Stomach (tissue), 9 donors: Measurements from ENCODE around the gene MYL9. TPM values are rescaled to one million over a fixed set of nuclear protein-coding genes. Genes with fewer than 3 reads are reported as not detected.

Experiments used
- DNase-seq, 2 donors: peaks; one replicate each; pipeline versions ENCODE4 v3.0.0 to v3.0.0-alpha.2; 2013 to 2019
- H3K27ac ChIP-seq, 5 donors: fragments of 200-600 bp in 4 of 5; sonication (generic) in 4 of 5; one replicate each; pipeline ENCODE4 v1.5.1; 2013 to 2019; ENCODE audit warnings: mild to moderate bottlenecking in 1 of 5, moderate library complexity in 1 of 5
- H3K27me3 ChIP-seq, 3 donors: fragments of 200-600 bp; sonication (generic); one replicate each; pipeline ENCODE4 v1.5.1; 2017 to 2019; ENCODE audit warnings: mixed run types in 1 of 3
- H3K36me3 ChIP-seq, 4 donors: fragments of 200-600 bp; sonication (generic); 1 replicate in 3 of 4; 2 replicates in 1 of 4; pipeline ENCODE4 v1.5.1; 2016 to 2019
- H3K4me1 ChIP-seq, 4 donors: fragments of 200-600 bp; sonication (generic); one replicate each; pipeline ENCODE4 v1.5.1; 2016 to 2019
- H3K4me3 ChIP-seq, 4 donors: fragments of 200-600 bp; sonication (generic) in 3 of 4; one replicate each; pipeline ENCODE4 v1.5.1; 2016 to 2019; ENCODE audit warnings: mild to moderate bottlenecking in 1 of 4
- H3K9me3 ChIP-seq, 4 donors: fragments of 200-600 bp; sonication (generic); one replicate each; pipeline ENCODE4 v1.5.1; 2016 to 2019
- EP300 ChIP-seq: sonication (generic); formaldehyde crosslinking; IDR thresholded peaks from one replicate; pipeline ENCODE4 v1.6.1; 2017; ENCODE audit warnings: antibody characterized with exemption
- POLR2A ChIP-seq, 4 donors: fragments of 450-650 bp; IDR thresholded peaks; one replicate each; pipeline ENCODE4 v1.6.1; 2016; ENCODE audit warnings: antibody characterized with exemption in 4 of 4, control low read depth in 2 of 4, mild to moderate bottlenecking in 1 of 4, moderate library complexity in 1 of 4
- POLR2AphosphoS5 ChIP-seq, 3 donors: sonication (generic); formaldehyde crosslinking; IDR thresholded peaks; one replicate each; pipeline ENCODE4 v1.6.1; 2016; ENCODE audit warnings: antibody characterized with exemption in 3 of 3
- WGBS, 5 donors: extraction: QIAGEN DNeasy Blood & Tissue Kit in 3 of 5; methylation state at CpG; one replicate each; pipeline versions ENCODE4 v1.1.5 to v1.1.7; 2013 to 2018; 5-methylcytosine and 5-hydroxymethylcytosine counted together
- intact Hi-C: fragments of 100-400 bp; cut with DNase I; formaldehyde crosslinking; loops from one replicate; pipeline ENCODE4 v1.15.1; 2023; ENCODE audit warnings: low total_unique reads
- polyA plus RNA-seq, 3 donors: library from polyadenylated mRNA; stranded (reverse); fragments of 200-250 nt; gene quantifications; one replicate each; pipeline ENCODE4 v1.2.3, GENCODE V29; 2013
- total RNA-seq, 5 donors: library from RNA; depleted of rRNA; stranded (reverse); fragments of >200 nt; gene quantifications; one replicate each; pipeline versions ENCODE4 v1.1.0 to v1.2.3, GENCODE V29; 2014 to 2016
- TF ChIP-seq, protein P1 (sequence below), 7 experiments: fragments of 450-650 bp in 4 of 7; fragments of 200-600 bp in 3 of 7; sonication (generic) in 3 of 7; IDR thresholded peaks; one replicate each; pipeline ENCODE4 v1.5.1; 2016 to 2019; ENCODE audit warnings: antibody characterized with exemption in 7 of 7, control low read depth in 2 of 7, mild to moderate bottlenecking in 1 of 7
- donor health status: healthy with polysubstance abuse.
- donor health status: Bipolar disorder and iron deficiency.
- donor health status: healthy.

The MYL9 gene
- total and polyA plus RNA-seq, 8 donors: 33.0 to 941 (median 223) TPM

- Histone ChIP-seq H3K27me3 (no peaks in the 10 kb centered on the region), H3K27ac (no peak overlapping the region), H3K9me3 (no peaks in the 10 kb centered on the region), H3K4me1 (no peaks in the 10 kb centered on the region), H3K4me3 (no peak overlapping the region), H3K36me3 (peaks cover 15 to 71% (median 49%) of the 10 kb centered on the region in 4 donors)
- no peak for DNase-seq
- 77 to 87% (median 84%) methylated on average over 4 of the region's 4 CpGs for WGBS, 5 donors
- TF ChIP-seq, protein P1, sequence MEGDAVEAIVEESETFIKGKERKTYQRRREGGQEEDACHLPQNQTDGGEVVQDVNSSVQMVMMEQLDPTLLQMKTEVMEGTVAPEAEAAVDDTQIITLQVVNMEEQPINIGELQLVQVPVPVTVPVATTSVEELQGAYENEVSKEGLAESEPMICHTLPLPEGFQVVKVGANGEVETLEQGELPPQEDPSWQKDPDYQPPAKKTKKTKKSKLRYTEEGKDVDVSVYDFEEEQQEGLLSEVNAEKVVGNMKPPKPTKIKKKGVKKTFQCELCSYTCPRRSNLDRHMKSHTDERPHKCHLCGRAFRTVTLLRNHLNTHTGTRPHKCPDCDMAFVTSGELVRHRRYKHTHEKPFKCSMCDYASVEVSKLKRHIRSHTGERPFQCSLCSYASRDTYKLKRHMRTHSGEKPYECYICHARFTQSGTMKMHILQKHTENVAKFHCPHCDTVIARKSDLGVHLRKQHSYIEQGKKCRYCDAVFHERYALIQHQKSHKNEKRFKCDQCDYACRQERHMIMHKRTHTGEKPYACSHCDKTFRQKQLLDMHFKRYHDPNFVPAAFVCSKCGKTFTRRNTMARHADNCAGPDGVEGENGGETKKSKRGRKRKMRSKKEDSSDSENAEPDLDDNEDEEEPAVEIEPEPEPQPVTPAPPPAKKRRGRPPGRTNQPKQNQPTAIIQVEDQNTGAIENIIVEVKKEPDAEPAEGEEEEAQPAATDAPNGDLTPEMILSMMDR (IDR thresholded peaks at IDR 0.05): no peak
- TF ChIP-seq EP300 (no peak), POLR2A (IDR thresholded peaks at IDR 0.05) (no peak), POLR2AphosphoS5 (IDR thresholded peaks at IDR 0.05) (no peak)
- intact Hi-C loops: no loop called here
Measured at GRCh38 chr20:36582322-36582721, 41.0 kb downstream of the MYL9 start.

- Histone ChIP-seq H3K9me3 (no peaks in the 10 kb centered on the region), H3K27ac (no peak overlapping the region), H3K4me3 (no peak overlapping the region), H3K27me3 (no peaks in the 10 kb centered on the region), H3K4me1 (no peaks in the 10 kb centered on the region), H3K36me3 (peaks cover 15 to 71% (median 49%) of the 10 kb centered on the region in 4 donors)
- intact Hi-C loops: no loop called here
- no peak for DNase-seq
- no peak for TF ChIP-seq POLR2AphosphoS5 (IDR thresholded peaks at IDR 0.05)
- no peak for TF ChIP-seq EP300
- TF ChIP-seq POLR2A (IDR thresholded peaks at IDR 0.05): no peak
- TF ChIP-seq, protein P1 (IDR thresholded peaks at IDR 0.05): no peak
- WGBS, 5 donors: 89 to 97% (median 93%) methylated on average over 4 of the region's 4 CpGs
Measured at GRCh38 chr20:36582821-36583220, 41.5 kb downstream of the MYL9 start.

GRCh38 chr20:36584018-36584481 lies 42.7 kb downstream of the MYL9 start:
- no peak for DNase-seq
- Histone ChIP-seq H3K9me3 (no peaks in the 10 kb centered on the region), H3K36me3 (peaks cover 11 to 71% (median 49%) of the 10 kb centered on the region in 4 donors), H3K4me1 (no peaks in the 10 kb centered on the region), H3K27ac (no peak overlapping the region), H3K4me3 (no peak overlapping the region), H3K27me3 (no peaks in the 10 kb centered on the region)
- WGBS, 5 donors: 75 to 94% (median 88%) methylated on average over 2 of the region's 2 CpGs
- TF ChIP-seq EP300 (no peak), POLR2A (IDR thresholded peaks at IDR 0.05) (no peak), POLR2AphosphoS5 (IDR thresholded peaks at IDR 0.05) (no peak)
- TF ChIP-seq, protein P1 (IDR thresholded peaks at IDR 0.05): no peak
- intact Hi-C loops: no loop called here

DNA sequence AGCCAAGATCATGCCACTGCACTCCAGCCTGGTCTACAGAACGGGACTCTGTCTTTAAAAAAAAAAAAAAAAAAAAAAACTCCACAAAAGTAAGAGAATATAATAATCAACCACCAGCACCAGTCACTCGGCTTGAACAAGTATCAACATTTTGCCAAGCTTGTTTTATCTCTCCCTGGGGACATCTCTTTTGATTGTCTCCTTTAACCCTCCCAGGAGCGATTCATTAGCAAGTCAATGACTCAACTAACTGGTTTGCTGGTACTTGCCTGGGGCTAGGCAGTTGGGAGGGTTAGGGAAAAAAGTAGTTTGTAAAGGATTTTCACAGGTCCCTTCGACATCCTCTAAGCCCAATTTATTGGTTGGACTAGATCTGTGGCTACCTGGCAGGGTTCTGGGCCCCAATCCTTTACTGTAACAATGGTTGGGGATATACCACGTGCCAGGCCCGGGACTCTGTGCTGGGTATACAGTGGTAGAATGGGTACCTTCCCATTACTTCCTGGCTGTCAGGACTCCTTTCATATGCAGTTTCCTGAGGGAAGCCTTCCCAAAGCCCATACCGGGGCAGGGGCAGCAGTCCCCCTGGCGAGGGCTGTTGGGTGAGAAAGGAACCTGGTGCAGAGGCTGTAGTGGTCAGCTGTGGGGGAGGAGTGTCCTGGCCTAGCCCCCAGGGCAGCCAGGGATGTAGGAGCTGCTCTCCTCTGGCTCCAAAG lies 44.2 kb downstream of the MYL9 start:
- WGBS, 5 donors: 71 to 81% (median 78%) methylated on average over 8 of the region's 8 CpGs
- H3K4me3 ChIP-seq: no peak overlapping the region
- DNase-seq: no peak
- no peaks in the 10 kb centered on the region for H3K4me1 ChIP-seq
- no peak overlapping the region for H3K27ac ChIP-seq
- no peaks in the 10 kb centered on the region for H3K9me3 ChIP-seq
- peaks cover 4 to 71% (median 46%) of the 10 kb centered on the region in 4 donors for H3K36me3 ChIP-seq
- no peaks in the 10 kb centered on the region for H3K27me3 ChIP-seq
- TF ChIP-seq, protein P1 (IDR thresholded peaks at IDR 0.05): no peak
- no peak for TF ChIP-seq POLR2AphosphoS5 (IDR thresholded peaks at IDR 0.05)
- TF ChIP-seq EP300: no peak
- no peak for TF ChIP-seq POLR2A (IDR thresholded peaks at IDR 0.05)
- intact Hi-C loops: no loop called here
